ENCODE measurements around the gene TBC1D16.
A peak's percentile ranks its signal among the peaks of the same experiment; 100 is the strongest.

Gene TBC1D16

DNA sequence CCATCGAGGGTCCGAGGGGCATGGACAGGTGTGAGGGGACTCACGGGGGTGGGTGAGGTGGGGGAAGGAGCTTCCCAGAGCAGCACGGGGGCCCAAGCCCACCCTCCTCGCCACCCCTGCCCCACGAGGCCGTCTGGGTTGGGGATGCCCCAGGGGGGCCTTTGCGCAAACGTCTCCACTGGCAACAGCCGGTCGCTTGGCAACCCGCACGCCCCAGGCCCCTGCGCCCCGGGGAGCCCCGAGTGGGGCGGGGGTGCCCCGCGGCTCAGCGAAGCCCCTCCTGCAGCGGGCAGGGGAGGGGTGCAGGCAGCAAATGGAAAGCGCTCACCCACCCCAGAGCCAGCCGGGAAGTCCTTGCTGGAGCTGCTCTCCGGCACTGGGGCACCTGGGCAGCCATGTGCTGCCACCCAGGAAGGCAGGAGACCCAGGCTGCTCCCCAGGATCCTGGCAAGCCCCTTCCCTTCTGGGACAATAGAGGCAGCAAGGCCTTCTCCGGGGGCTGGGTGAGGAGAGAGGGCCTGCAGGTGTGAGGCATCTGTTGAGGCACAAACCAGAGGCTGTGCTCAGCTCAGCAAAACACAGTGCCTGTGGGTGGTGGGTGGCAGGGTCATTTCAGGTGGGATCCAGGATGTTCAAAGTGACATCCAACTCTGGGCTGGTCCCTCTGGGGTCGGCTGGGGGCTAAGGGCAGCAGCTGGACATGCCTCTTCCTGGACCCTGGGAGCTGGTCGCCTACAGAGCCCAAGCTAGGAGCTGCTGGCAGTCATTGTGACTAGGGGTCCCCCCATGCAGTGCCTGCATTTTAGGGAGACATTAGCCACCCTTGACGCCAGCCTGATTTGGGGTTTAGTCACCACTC is 115.6 kb downstream of the TBC1D16 start:
- TF ChIP-seq CTCF (conservative IDR thresholded peaks at IDR 0.05), result no peak
- peak overlapping the region; percentile 86 for H3K27ac ChIP-seq

- peak overlapping the region; percentile 86 for H3K27ac ChIP-seq
- no peak for TF ChIP-seq CTCF (conservative IDR thresholded peaks at IDR 0.05)
Observed at GRCh38 chr17:79919164-79919585, 116.5 kb downstream of the TBC1D16 start.

DNA sequence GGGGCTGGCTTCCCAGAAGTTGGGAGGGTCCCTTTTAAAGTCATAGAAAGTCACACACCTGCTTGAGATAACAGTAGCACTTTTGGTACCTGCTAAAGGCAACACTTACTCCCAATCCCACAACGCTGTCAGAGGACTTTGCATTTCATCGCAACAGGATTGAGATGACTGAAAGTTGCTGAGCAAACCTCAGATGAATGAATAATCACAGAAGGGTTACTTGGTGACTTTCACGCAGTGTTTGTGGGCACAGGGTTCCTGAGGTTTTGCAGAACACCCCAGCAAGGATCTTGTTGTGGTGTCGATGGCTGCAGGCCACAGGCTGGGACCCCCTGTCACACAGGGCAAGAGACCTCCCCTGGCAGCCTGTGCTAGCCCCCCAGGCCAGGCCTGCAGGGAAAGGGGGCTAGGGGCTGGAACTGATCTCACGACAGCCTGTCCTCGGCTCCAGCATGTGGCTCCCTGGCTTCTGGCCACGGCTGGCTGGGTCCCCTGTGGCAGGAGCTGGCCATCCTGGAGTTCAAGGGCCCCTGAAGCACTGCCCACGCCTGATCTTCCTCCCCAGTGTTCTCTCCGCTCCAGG is 117.0 kb downstream of the TBC1D16 start:
- peak overlapping the region; percentile 86 for H3K27ac ChIP-seq
- no peak for TF ChIP-seq CTCF (conservative IDR thresholded peaks at IDR 0.05)

DNA sequence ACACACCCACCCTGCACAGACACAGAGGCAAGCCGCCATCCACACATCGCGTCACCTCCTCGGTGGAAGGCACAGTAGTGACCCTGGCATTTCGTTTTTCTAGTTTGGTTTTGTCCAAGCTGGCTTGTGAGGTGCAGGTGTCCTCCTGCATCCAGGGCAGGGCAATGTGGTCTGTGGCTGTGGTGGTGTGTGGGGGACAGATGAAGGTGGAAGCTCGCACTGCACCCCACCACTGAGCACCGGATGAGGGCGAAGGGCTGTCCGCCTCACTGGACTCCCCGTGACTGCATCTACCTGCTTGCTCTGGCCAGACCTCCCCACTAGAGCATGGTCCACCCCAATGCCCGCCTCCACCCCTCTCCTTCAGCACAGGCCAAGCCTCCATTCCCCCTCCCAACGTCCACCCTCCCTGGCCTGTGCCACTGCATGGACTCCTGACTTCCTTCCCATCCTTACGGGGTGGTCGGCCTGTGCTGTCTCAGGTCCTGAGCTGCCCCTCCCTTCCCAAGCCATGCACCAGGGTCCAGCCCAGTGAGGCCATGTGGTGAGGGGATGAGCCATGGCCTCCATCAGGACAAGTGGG is 117.7 kb downstream of the TBC1D16 start:
- no peak for TF ChIP-seq CTCF (conservative IDR thresholded peaks at IDR 0.05)
- peak overlapping the region; percentile 86 for H3K27ac ChIP-seq

DNA sequence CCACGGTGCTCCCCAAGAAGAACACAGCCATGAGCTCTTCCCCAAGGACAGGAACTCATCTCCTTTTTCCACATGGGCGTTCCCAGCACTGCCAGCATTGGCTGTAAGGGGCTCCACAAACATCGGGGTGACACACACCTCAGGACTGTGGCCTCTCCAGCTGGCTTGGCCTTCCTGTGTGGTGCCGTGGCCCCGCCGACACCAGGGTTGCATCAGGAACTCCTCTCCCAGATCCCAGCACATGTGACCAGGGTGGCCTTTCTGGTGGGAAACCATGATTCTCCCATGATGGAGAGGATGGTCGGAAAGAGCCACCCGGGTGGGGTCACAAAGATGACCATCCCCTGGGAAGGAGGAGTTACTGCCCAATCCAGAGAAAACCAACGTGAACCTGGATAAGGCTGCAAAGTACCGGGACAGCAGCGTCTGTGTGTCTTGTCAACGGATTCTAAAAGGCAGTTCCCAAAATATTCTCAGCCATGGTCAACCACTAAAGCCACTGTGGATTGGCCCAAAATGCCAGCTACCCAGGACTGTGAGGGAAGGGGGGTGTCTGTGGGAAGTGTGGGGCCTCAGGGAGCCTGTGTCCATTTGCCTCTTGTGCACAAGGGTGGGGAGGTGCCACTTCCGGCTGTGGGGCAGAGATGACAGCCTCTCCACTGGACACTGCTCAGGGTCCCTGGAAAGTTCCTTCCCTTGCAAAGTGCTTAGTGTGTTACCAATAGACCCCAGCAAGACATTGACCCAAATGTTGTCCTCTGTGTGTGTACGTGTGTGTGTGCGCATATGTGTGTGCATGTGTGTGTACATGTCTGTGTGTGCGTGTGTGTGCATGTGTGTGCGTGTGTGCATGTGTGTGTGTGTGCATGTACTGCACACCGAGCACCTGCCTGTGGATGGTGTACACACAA is 118.4 kb downstream of the TBC1D16 start:
- TF ChIP-seq CTCF (conservative IDR thresholded peaks at IDR 0.05), result no peak
- no peak overlapping the region; the same call in 1 of the 2 replicates for H3K27ac ChIP-seq

DNA sequence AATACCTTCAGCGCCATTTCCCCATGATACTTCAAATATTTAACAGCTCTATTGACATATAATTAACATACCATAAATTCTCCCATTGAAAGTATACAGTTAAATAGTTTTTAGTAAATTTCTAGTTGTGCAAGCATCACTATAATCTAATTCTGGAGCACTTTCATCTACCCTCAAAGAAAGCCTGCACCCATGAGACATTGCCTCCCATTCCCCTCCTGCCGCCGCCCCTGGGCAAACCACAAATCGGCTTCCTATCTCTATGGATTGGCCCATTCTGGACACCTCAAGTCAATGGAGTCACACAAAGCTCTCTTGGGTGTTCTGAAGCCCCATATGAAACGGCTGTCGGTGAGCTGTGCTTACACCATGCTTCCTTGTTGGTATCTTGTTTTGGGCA is 119.2 kb downstream of the TBC1D16 start:
- no peak for TF ChIP-seq CTCF (conservative IDR thresholded peaks at IDR 0.05)
- H3K27ac ChIP-seq, result no peak overlapping the region
